ENCODE measurements around the gene USP5. TPM values are rescaled to one million over a fixed set of nuclear protein-coding genes. Genes with fewer than 3 reads are reported as not detected.
"Not testable (repeated sequence)": the region's sequence is repeated elsewhere in the genome, so short reads cannot be mapped to it uniquely, and the experiment has no call there.

USP5 gene
- polyA plus RNA-seq, 1 donor from 2014 or later: 130 TPM

GRCh38 chr12:6883683-6884082 is 31.7 kb downstream of the USP5 start:
- H3K9ac ChIP-seq (ENCODE audit: low read length): no peak overlapping the region
- no peaks in the 10 kb centered on the region for H4K20me1 ChIP-seq (ENCODE audit: insufficient read depth)
- TF ChIP-seq MXI1 (conservative IDR thresholded peaks at IDR 0.05; ENCODE audit: poor library complexity, severe bottlenecking) (no peak), EZH2 (IDR thresholded peaks at IDR 0.05; ENCODE audit: borderline replicate concordance, insufficient read depth, low read length, poor library complexity, severe bottlenecking) (no peak), RAD21 (conservative IDR thresholded peaks at IDR 0.05) (no peak), REST (IDR thresholded peaks at IDR 0.05; ENCODE audit: borderline replicate concordance) (no peak), TAF1 (IDR thresholded peaks at IDR 0.05; ENCODE audit: low read depth) (no peak), EP300 (conservative IDR thresholded peaks at IDR 0.05; ENCODE audit: poor library complexity, severe bottlenecking) (no peak)
- H3K4me2 ChIP-seq (ENCODE audit: low read length): no peak overlapping the region
- no peaks in the 10 kb centered on the region for H3K36me3 ChIP-seq (ENCODE audit: insufficient read depth, low read length)
- H3K9me2 ChIP-seq (ENCODE audit: insufficient read depth, low read length): no peaks in the 10 kb centered on the region
- H3K4me3 ChIP-seq (ENCODE audit: low read length): no peak overlapping the region
- H3K9me3 ChIP-seq (ENCODE audit: low read length): no peaks in the 10 kb centered on the region
- no peaks in the 10 kb centered on the region for H3K79me2 ChIP-seq (replicated peaks; ENCODE audit: insufficient read depth, low read length)
- no peak overlapping the region for H2AFZ ChIP-seq (ENCODE audit: low read depth, low read length)
- H3K27me3 ChIP-seq (ENCODE audit: insufficient read depth, low read depth, low read length): no peaks in the 10 kb centered on the region
- no peak overlapping the region for H3K27ac ChIP-seq (ENCODE audit: low read length)
- no peaks in the 10 kb centered on the region for H3F3A ChIP-seq (ENCODE audit: insufficient read depth, low read length, poor library complexity, severe bottlenecking)

GRCh38 chr12:6884539-6884938 is 32.6 kb downstream of the USP5 start:
- Histone ChIP-seq H3K27me3 (ENCODE audit: insufficient read depth, low read depth, low read length) (no peaks in the 10 kb centered on the region), H3K36me3 (ENCODE audit: insufficient read depth, low read length) (no peaks in the 10 kb centered on the region), H3K9me2 (ENCODE audit: insufficient read depth, low read length) (no peaks in the 10 kb centered on the region), H3K4me2 (ENCODE audit: low read length) (no peak overlapping the region), H3F3A (ENCODE audit: insufficient read depth, low read length, poor library complexity, severe bottlenecking) (no peaks in the 10 kb centered on the region), H3K79me2 (replicated peaks; ENCODE audit: insufficient read depth, low read length) (no peaks in the 10 kb centered on the region), H3K4me3 (ENCODE audit: low read length) (no peak overlapping the region), H2AFZ (ENCODE audit: low read depth, low read length) (no peak overlapping the region), H3K9me3 (ENCODE audit: low read length) (no peaks in the 10 kb centered on the region), H4K20me1 (ENCODE audit: insufficient read depth) (no peaks in the 10 kb centered on the region), H3K9ac (ENCODE audit: low read length) (no peak overlapping the region), H3K27ac (ENCODE audit: low read length) (no peak overlapping the region)
- no peak for TF ChIP-seq REST (IDR thresholded peaks at IDR 0.05; ENCODE audit: borderline replicate concordance)
- TF ChIP-seq EZH2 (IDR thresholded peaks at IDR 0.05; ENCODE audit: borderline replicate concordance, insufficient read depth, low read length, poor library complexity, severe bottlenecking): no peak
- no peak for TF ChIP-seq RAD21 (conservative IDR thresholded peaks at IDR 0.05)
- TF ChIP-seq MXI1 (conservative IDR thresholded peaks at IDR 0.05; ENCODE audit: poor library complexity, severe bottlenecking): no peak
- TF ChIP-seq EP300 (conservative IDR thresholded peaks at IDR 0.05; ENCODE audit: poor library complexity, severe bottlenecking): no peak
- TF ChIP-seq TAF1 (IDR thresholded peaks at IDR 0.05; ENCODE audit: low read depth): no peak
- TF ChIP-seq CTCF (IDR thresholded peaks at IDR 0.05; ENCODE audit: poor library complexity, severe bottlenecking): no peak
- no peak for TF ChIP-seq SMC3 (conservative IDR thresholded peaks at IDR 0.05; ENCODE audit: poor library complexity)
- TF ChIP-seq POLR2AphosphoS5 (IDR thresholded peaks at IDR 0.05): no peak

GRCh38 chr12:6886206-6886999 is 34.5 kb downstream of the USP5 start:
- H3K9me3 ChIP-seq (ENCODE audit: low read length); H3K9me2 ChIP-seq (ENCODE audit: insufficient read depth, low read length); H3K36me3 ChIP-seq (ENCODE audit: insufficient read depth, low read length); H3K27me3 ChIP-seq (ENCODE audit: insufficient read depth, low read depth, low read length); H3K4me2 ChIP-seq (ENCODE audit: low read length); H3K4me3 ChIP-seq (ENCODE audit: low read length); H3K79me2 ChIP-seq (replicated peaks; ENCODE audit: insufficient read depth, low read length); H2AFZ ChIP-seq (ENCODE audit: low read depth, low read length); H3F3A ChIP-seq (ENCODE audit: insufficient read depth, low read length, poor library complexity, severe bottlenecking); H4K20me1 ChIP-seq (ENCODE audit: insufficient read depth); H3K27ac ChIP-seq (ENCODE audit: low read length); H3K9ac ChIP-seq (ENCODE audit: low read length): not testable (repeated sequence)
